Stimulated activated naive CD8-positive, alpha-beta T cell treated with anti-CD3 and anti-CD28 coated beads, Interleukin-15, amount 100 ng/mL, for 72 hours (primary cell): ENCODE measurements around the gene C17orf114.
A peak's percentile ranks its signal among the peaks of the same experiment; 100 is the strongest.

Experiments used
- ATAC-seq: fragments of 150-1000 bp; cut with Tn5 transposase; 2 replicates; pipeline ENCODE4 v1.10.0; 2021; ENCODE audit warnings: mild to moderate bottlenecking, moderate library complexity
- DNase-seq, 2 donors: peaks; one replicate each; pipeline ENCODE4 v3.0.0; 2021 to 2022
- H3K27ac Mint-ChIP-seq, 2 donors: one replicate each; pipeline ENCODE4 v1.8.0; 2022; ENCODE audit warnings: mild to moderate bottlenecking in 2 of 2, mixed read lengths in 2 of 2, moderate library complexity in 2 of 2
- H3K27me3 Mint-ChIP-seq: one replicate; pipeline ENCODE4 v1.8.0; 2022; ENCODE audit warnings: mixed read lengths
- H3K4me1 Mint-ChIP-seq: one replicate; pipeline ENCODE4 v1.8.0; 2022; ENCODE audit warnings: mild to moderate bottlenecking, mixed read lengths
- H3K4me3 Mint-ChIP-seq, 2 donors: one replicate each; pipeline ENCODE4 v1.8.0; 2022; ENCODE audit warnings: mild to moderate bottlenecking in 2 of 2, mixed read lengths in 2 of 2, moderate library complexity in 1 of 2
- H3K9me3 Mint-ChIP-seq, 2 donors: one replicate each; pipeline ENCODE4 v1.8.0; 2022; ENCODE audit warnings: mixed read lengths in 2 of 2

The C17orf114 gene

DNA sequence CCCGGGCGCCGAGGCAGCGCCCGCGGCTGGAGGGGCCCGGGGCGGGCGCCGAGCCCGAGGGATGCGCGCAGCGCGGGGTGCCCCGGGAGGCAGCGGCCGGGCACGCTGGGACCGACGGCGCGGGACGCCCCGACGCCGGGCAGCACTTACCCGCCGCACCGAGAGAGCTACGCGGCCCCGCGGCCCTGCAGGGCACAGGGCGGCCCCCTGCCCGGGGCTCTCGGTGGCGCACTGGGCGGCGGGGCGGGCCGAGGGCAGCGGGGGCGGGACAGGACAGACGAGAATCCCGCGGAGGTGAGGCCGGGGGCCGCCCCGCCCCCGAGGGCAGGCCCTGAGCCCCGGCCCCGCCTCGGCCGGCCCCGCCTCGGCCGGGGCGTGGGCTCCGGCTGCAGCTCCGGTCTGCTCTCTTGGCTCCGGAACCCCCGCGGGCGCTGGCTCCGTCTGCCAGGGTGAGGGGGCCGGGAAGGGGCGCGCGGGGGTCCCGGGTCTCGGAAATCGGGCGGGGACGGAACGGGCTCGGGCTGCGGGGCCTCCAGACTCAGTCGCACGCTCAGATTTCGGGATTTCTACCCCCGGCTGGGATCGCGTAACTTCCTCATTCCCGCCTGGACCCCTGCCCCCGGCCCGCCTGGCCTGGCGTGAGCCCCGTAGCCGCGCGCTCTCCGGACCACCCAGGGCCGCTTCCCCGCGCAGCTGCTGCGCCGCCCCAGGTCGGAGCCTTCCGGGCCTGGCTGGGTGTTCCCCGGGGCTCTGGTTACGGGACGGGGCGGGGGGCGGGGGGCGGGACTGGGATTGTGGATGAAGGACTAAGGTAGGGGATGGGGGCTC, 4.9 kb upstream of the C17orf114 start, which contains the start of gene PLD2:
Gene PLD2 (plus strand): TSS at position 376 of the 828 bp plus-strand sequence. CDS start 621 bp downstream, outside the sequence.
- no peaks in the 10 kb centered on the region for H3K9me3 Mint-ChIP-seq
- peak within 1 kb of the TSS; percentile 77 to 85 for H3K4me3 Mint-ChIP-seq
- peak; percentile 98 for ATAC-seq
- peaks cover 17% of the 10 kb centered on the region for H3K4me1 Mint-ChIP-seq
- peak within 1 kb of the TSS in 1 of 2 donors; percentile 48 for H3K27ac Mint-ChIP-seq
- DNase-seq = peak; percentile 86
- no peaks in the 10 kb centered on the region for H3K27me3 Mint-ChIP-seq

DNA sequence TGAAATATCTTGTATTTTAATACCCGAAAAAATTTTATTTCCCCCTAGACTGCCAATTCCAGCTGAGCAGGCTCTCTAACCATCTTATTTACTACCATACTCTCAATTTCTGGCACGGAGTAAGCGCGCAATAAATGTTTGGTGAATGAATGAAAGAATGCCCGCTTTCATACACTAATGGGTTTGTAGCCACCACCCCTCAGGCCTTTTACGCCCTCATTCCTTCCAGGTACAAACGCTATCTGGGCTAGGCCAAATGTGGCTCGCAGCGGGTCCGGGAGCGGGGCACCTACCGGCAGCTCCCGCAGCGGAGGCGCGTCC, 4.3 kb upstream of the C17orf114 start:
- H3K4me3 Mint-ChIP-seq = peak overlapping the region; percentile 72 to 74
- no peak for ATAC-seq
- no peak overlapping the region for H3K27ac Mint-ChIP-seq
- no peaks in the 10 kb centered on the region for H3K27me3 Mint-ChIP-seq
- no peaks in the 10 kb centered on the region for H3K9me3 Mint-ChIP-seq
- no peak for DNase-seq
- H3K4me1 Mint-ChIP-seq = peaks cover 17% of the 10 kb centered on the region

- Mint-ChIP-seq H3K27me3 (no peaks in the 10 kb centered on the region), H3K9me3 (no peaks in the 10 kb centered on the region), H3K27ac (peak overlapping the region in 1 of 2 donors; percentile 6), H3K4me1 (peaks cover 27% of the 10 kb centered on the region), H3K4me3 (no peak overlapping the region)
- ATAC-seq (no peak), DNase-seq (no peak)
These were observed 1.5 kb downstream of the C17orf114 start for GRCh38 chr17:4800462-4801196.

DNA sequence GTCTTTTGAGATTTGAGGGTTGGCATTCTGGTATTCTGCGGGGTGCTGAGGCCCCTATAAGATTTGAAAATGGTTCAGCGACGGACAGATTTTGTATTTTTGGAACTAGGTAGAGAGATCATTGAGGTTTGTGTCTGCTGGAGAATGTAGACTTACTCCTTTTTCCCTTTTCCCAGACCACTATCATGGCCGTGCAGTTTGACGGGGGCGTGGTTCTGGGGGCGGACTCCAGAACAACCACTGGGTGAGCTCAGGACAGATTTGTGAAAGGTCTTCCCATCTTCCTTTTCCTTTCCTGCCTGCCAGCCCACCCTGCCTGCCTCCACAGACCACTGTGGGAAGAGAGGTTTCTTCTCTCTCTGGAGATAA, 5.6 kb downstream of the C17orf114 start:
- Mint-ChIP-seq H3K4me1 (peaks cover 27% of the 10 kb centered on the region), H3K27me3 (no peaks in the 10 kb centered on the region), H3K27ac (peak overlapping the region; percentile 99 to 100), H3K4me3 (peak overlapping the region; percentile 99), H3K9me3 (no peaks in the 10 kb centered on the region)
- ATAC-seq (peak; percentile 43), DNase-seq (peak in 1 of 2 donors; percentile 13)

DNA sequence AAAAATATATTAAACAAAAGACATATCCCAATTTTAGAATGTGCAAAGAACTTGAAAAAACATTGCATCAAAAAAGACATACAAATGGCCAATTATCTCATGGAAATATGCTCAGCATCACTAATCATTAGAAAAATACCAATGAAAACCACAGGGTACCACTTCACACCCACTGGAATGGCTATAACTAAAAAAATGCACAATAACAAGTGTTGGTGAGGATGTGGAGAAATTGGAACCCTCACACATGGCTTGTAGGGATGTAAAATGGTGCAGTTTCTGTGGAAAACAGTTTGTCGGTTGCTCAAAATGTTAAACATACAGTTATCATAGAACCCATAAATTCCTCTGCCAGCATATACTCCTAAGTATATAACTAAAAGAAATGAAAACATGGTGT, 7.0 kb downstream of the C17orf114 start:
- Mint-ChIP-seq H3K4me1 (peaks cover 26% of the 10 kb centered on the region), H3K4me3 (peak overlapping the region in 1 of 2 donors; percentile 99), H3K27ac (peak overlapping the region in 1 of 2 donors; percentile 99), H3K27me3 (no peaks in the 10 kb centered on the region), H3K9me3 (no peaks in the 10 kb centered on the region)
- no peak for ATAC-seq
- no peak for DNase-seq

DNA sequence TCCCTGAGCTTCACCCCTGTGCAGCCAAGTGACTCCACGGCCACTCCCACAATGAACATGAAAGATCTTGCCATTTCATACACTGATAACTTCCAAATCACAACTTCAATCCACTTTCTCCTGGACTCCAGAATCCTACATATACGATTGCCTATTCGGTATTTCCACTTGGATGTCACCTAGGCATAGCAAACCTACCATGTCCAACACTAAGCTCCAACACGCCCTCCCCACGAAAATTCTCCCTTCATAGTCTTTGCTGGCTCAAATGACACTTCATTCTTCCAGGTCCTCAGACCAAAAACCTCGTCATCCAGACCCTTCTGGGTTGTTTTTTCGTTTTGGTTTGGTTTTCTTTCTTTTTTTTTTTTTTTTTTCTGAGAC, 11.4 kb downstream of the C17orf114 start:
- H3K27ac Mint-ChIP-seq = peak overlapping the region; percentile 87 to 88
- H3K27me3 Mint-ChIP-seq = peaks cover 43% of the 10 kb centered on the region
- DNase-seq (no peak), ATAC-seq (no peak)
- peaks cover 41% of the 10 kb centered on the region for H3K4me1 Mint-ChIP-seq
- H3K9me3 Mint-ChIP-seq = no peaks in the 10 kb centered on the region
- H3K4me3 Mint-ChIP-seq = peak overlapping the region; percentile 80 to 89

GRCh38 chr17:4789951-4790704, 12.0 kb downstream of the C17orf114 start:
- peak; percentile 89 to 90 for DNase-seq
- ATAC-seq = peak; percentile 92
- Mint-ChIP-seq H3K9me3 (no peaks in the 10 kb centered on the region), H3K27ac (peak overlapping the region; percentile 87 to 88), H3K4me1 (peaks cover 46% of the 10 kb centered on the region), H3K27me3 (peaks cover 49% of the 10 kb centered on the region), H3K4me3 (peak overlapping the region; percentile 89 to 93)

DNA sequence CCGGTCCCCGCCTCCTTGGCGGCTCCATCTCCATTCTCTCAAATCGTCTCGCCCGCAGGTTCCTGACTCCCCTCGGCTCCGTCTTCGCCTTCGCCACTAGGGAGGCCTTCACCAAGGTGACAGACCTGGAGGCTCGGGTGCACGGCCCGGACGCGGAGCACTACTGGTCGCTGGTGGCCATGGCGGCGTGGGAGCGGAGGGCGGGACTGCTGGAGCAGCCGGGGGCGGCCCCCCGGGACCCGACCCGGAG, 12.5 kb downstream of the C17orf114 start:
- H3K27me3 Mint-ChIP-seq = peaks cover 52% of the 10 kb centered on the region
- peak overlapping the region; percentile 12 to 81 for H3K27ac Mint-ChIP-seq
- ATAC-seq (no peak), DNase-seq (no peak)
- peaks cover 47% of the 10 kb centered on the region for H3K4me1 Mint-ChIP-seq
- no peaks in the 10 kb centered on the region for H3K9me3 Mint-ChIP-seq
- H3K4me3 Mint-ChIP-seq = peak overlapping the region; percentile 89 to 93

DNA sequence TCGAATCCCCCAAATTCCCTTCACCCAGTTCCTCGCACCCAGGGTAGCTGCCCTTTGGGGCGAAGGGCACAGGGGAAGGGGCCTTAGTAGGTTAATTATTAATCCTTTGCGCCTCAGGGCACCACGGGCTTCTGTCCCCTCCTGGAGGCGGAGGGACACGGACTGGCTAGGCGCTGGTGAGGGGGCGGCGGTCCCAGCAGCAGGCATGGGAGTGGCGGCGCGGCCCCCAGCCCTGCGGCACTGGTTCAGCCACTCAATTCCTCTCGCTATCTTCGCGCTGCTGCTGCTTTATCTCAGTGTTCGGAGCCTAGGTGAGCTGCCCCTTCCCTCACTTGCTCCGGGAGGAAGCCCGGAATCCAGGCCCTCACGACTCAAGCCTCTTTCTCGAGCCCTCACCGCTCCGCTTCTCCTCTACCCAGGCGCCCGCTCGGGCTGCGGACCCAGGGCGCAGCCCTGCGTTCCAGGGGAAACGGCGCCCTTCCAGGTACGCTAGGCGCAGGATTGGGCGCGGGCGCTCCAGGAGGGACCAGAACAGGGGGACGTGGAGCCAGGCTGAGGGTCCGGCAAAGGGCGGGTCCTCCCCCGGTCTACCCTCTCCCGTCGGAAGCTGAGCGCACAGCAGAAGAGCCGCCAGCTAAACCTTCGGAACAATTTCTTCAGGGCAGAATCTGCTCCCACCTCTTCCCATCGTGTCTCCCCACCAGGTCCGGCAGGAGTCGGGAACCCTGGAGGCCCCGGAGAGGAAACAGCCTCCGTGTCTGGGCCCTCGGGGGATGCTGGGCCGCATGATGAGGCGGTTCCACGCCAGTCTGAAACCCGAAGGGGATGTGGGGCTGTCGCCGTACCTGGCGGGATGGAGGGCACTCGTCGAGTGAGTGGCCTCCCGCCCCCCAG, 13.1 kb downstream of the C17orf114 start, which contains the start of gene GLTPD2:
Gene GLTPD2 (plus strand): TSS at position 158 of the 894 bp plus-strand sequence. CDS start 48 bp downstream, at position 206.
- peaks cover 47% of the 10 kb centered on the region for H3K4me1 Mint-ChIP-seq
- DNase-seq (no peak), ATAC-seq (no peak)
- peaks cover 58% of the 10 kb centered on the region for H3K27me3 Mint-ChIP-seq
- no peaks in the 10 kb centered on the region for H3K9me3 Mint-ChIP-seq
- H3K4me3 Mint-ChIP-seq = peak within 1 kb of the TSS; percentile 89 to 93
- H3K27ac Mint-ChIP-seq = peak within 1 kb of the TSS; percentile 12 to 81

DNA sequence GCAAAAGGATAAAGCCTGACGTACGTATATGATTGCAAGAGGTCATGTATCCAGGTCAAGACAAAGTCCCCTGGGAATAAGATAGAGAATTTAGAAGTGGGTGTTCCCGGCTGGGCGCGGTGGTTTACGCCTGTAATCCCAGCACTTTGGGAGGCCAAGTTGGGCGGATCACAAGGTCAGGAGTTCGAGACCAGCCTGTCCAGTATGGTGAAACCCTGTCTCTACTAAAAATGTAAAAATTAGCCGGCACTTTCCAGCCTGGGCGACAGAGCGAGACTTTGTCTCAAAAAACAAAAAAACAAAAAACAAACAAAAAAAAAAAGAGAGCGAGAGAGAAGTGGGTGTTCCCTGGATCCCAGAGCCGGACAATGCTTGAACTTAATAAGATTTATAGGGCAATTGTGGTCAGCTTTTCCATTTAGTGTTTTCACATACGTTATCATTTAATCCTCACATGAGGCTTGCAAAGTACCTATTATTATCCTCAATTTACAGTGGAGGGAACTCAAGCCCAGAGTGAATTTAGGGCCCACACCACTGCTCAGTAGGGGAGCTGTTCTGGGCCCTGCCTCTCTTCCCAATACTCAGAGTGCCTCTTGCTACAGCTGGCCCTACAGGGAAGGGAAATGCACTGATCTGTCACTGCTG, 13.8 kb downstream of the C17orf114 start:
- Mint-ChIP-seq H3K27me3 (peaks cover 66% of the 10 kb centered on the region), H3K4me3 (peak overlapping the region in 1 of 2 donors; percentile 89), H3K9me3 (no peaks in the 10 kb centered on the region), H3K27ac (no peak overlapping the region), H3K4me1 (peaks cover 47% of the 10 kb centered on the region)
- no peak for DNase-seq
- no peak for ATAC-seq

DNA sequence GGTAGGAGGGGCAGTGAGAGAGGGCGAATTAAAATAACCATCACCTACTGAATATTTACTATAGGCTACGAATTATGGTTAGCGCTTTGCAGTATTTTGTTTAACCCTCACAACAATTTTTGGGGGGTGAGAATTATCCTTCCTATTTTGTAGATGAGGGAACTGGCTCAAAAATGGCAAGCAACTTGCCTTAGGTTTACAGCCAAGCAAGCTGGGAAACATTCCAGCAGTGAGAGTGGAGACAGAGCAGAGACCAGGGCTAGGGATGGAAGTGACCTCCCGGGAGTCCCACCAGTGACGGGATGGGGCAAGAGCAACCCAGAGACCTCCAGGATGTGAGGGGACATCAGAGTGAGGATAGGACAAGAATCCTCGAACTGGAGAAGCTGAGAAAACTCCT, 15.6 kb downstream of the C17orf114 start:
- no peak overlapping the region for H3K27ac Mint-ChIP-seq
- ATAC-seq (no peak), DNase-seq (no peak)
- peak overlapping the region; percentile 58 to 75 for H3K4me3 Mint-ChIP-seq
- H3K9me3 Mint-ChIP-seq = no peaks in the 10 kb centered on the region
- H3K4me1 Mint-ChIP-seq = peaks cover 53% of the 10 kb centered on the region
- peaks cover 77% of the 10 kb centered on the region for H3K27me3 Mint-ChIP-seq

DNA sequence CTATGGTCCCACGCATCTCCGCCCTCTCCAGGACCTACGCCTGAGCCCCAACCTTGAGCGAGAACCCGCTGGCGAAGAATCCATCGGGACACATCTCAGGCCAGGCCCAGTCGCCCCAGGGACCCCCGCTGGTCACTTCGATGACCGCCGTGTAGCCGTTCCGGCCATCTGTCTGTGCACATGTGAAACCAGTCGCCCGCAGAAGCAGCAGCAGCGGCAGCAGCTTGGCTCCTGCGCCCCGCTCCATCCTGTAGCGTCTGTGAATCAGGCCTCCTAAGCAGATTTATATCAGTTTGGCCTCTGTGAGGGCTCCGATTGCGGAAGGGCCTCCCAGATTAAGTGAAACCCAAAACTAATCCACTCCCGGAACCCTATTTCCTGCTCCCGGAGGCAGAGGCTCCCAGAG, 16.0 kb downstream of the C17orf114 start, which contains the start of gene VMO1:
Gene VMO1 (minus strand): TSS at position 259 of the 406 bp plus-strand sequence. CDS start 12 bp downstream, at position 247.
- peaks cover 77% of the 10 kb centered on the region for H3K27me3 Mint-ChIP-seq
- H3K4me3 Mint-ChIP-seq = peak within 1 kb of the TSS; percentile 58 to 75
- no peak for ATAC-seq
- H3K27ac Mint-ChIP-seq = no peak within 1 kb of the TSS
- peak in 1 of 2 donors; percentile 5 for DNase-seq
- no peaks in the 10 kb centered on the region for H3K9me3 Mint-ChIP-seq
- H3K4me1 Mint-ChIP-seq = peaks cover 51% of the 10 kb centered on the region

DNA sequence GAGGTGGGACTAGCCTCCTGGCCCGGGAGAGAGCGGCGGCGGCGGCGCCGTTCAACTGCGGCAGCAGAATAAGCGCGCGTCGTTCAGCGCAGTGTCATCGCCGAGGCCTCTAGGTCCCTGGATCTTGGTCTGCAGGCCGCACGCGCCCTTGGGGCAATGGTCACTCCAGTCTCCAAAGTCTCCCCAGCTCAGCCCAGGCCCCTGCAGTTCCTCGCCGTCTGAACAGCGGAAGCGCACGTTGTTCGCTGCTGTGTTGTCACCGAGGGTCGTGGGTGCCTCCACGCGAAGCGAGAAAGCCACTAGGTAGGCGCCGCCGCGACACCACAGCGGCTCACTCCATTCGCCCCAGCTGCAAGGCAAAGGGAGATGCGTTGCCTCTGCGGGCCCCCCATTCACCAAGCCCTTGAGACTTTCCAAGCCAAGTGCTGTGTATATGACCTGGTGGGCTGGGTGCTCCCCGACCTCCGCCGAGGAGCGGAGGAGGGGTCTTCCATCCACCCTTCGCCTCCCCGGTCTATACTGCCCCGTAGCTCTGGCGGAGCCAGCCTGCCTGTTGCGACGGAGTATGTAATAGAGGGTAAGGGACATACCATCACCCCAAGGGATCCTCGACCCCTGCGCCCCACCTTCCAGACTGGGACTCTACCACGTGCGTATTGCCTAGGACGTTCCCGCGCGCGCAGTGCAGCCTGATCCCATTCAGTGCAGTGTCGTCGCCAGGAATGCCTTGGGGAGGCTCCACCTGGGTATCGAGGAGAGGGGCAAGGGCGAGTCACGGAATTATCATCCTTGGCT, 16.6 kb downstream of the C17orf114 start:
- DNase-seq (peak in 1 of 2 donors; percentile 21), ATAC-seq (no peak)
- H3K4me3 Mint-ChIP-seq = peak overlapping the region; percentile 58 to 75
- peaks cover 81% of the 10 kb centered on the region for H3K27me3 Mint-ChIP-seq
- H3K9me3 Mint-ChIP-seq = no peaks in the 10 kb centered on the region
- no peak overlapping the region for H3K27ac Mint-ChIP-seq
- peaks cover 45% of the 10 kb centered on the region for H3K4me1 Mint-ChIP-seq

DNA sequence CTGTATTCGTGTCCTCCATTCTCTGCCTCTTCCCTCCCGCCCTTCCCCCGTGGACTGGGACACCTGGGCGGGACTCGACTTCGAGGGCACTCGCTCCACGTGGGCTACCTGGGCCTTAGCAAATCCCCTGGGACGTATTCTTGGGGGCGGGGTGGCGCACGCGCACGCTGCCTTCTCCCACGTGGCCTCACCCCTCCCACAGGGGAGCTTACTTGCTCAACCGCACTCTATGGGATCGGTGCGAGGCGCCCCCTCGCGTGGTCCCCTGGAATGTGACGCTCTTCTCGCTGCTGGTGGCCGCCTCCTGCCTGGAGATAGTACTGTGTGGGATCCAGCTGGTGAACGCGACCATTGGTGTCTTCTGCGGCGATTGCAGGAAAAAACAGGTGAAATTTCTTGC, 19.5 kb downstream of the C17orf114 start:
- H3K27me3 Mint-ChIP-seq = peaks cover 81% of the 10 kb centered on the region
- DNase-seq (no peak), ATAC-seq (peak; percentile 67)
- no peaks in the 10 kb centered on the region for H3K9me3 Mint-ChIP-seq
- no peak overlapping the region for H3K4me3 Mint-ChIP-seq
- no peak overlapping the region for H3K27ac Mint-ChIP-seq
- peaks cover 25% of the 10 kb centered on the region for H3K4me1 Mint-ChIP-seq
